Measurements from ENCODE around the gene ACSF3.

Gene ACSF3

DNA sequence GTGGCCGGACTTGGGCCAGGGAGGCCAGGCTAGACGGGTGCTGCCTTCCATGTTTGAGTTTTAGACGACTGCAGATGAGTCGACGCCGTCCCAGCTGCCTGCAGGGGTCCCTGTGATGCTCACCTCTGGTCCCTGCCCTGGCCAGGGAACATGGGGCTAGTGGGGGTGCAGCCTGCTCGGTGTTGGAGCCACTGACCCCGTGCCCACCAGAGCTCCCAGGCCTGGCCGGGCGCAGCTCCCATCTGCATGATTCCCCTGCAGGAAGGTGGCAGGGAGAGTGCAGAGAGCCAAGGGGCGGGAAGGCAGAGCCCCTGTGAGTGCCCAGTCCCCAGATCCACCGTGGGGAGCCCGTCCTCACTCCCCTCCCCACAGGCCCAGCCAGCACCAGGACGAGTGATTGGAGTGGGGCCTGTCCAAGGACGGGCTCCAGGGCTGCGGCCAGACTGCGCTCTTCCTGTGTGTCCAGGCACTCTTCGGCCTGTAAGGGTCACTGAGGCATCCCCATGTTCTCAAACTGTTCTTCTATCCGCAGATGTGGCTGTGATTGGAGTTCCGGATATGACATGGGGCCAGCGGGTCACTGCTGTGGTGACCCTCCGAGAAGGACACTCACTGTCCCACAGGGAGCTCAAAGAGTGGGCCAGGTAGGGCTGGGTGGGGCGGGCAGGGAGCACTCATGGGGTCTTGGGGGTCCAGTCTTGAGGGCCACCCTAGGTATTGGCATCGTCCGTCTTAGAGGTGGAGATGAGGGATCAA lies 51.9 kb downstream of the ACSF3 start:
- TF ChIP-seq, protein P1, sequence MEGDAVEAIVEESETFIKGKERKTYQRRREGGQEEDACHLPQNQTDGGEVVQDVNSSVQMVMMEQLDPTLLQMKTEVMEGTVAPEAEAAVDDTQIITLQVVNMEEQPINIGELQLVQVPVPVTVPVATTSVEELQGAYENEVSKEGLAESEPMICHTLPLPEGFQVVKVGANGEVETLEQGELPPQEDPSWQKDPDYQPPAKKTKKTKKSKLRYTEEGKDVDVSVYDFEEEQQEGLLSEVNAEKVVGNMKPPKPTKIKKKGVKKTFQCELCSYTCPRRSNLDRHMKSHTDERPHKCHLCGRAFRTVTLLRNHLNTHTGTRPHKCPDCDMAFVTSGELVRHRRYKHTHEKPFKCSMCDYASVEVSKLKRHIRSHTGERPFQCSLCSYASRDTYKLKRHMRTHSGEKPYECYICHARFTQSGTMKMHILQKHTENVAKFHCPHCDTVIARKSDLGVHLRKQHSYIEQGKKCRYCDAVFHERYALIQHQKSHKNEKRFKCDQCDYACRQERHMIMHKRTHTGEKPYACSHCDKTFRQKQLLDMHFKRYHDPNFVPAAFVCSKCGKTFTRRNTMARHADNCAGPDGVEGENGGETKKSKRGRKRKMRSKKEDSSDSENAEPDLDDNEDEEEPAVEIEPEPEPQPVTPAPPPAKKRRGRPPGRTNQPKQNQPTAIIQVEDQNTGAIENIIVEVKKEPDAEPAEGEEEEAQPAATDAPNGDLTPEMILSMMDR (IDR thresholded peaks at IDR 0.05), result no peak

GRCh38 chr16:89146211-89147005 lies 52.8 kb downstream of the ACSF3 start:
- TF ChIP-seq, protein P1 (IDR thresholded peaks at IDR 0.05), result no peak

DNA sequence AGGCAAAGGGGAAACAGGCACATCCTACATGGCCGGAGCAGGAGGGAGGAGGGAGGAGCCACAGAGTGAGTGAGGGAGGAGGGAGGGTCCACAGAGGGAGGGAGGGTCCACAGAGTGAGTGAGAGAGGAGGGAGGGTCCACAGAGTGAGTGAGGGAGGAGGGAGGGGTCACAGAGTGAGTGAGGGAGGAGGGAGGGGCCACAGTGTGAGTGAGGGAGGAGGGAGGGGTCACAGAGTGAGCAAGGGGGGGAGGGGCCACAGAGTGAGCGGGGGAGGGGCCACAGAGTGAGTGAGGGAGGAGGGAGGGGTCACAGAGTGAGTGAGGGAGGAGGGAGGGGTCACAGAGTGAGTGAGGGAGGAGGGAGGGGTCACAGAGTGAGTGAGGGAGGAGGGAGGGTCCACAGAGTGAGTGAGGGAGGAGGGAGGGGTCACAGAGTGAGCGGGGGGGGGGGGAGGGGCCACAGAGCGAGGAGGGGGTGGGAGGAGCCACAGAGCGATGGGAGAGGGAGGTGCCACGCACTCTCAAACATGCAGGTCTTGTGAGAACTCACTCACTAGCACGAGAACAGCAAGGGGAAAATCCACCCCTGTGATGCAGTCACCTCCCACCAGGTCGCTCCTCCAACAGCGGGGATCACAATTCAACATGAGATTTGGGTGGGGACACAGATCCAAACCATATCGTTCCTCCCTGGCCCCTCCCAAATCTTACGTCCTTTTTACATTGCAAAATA lies 53.6 kb downstream of the ACSF3 start:
- TF ChIP-seq, protein P1 (IDR thresholded peaks at IDR 0.05), result no peak

GRCh38 chr16:89149386-89149785 lies 55.7 kb downstream of the ACSF3 start:
- TF ChIP-seq, protein P1 (IDR thresholded peaks at IDR 0.05), result no peak

GRCh38 chr16:89150090-89150835 lies 56.6 kb downstream of the ACSF3 start:
- TF ChIP-seq, protein P1 (IDR thresholded peaks at IDR 0.05), result no peak

DNA sequence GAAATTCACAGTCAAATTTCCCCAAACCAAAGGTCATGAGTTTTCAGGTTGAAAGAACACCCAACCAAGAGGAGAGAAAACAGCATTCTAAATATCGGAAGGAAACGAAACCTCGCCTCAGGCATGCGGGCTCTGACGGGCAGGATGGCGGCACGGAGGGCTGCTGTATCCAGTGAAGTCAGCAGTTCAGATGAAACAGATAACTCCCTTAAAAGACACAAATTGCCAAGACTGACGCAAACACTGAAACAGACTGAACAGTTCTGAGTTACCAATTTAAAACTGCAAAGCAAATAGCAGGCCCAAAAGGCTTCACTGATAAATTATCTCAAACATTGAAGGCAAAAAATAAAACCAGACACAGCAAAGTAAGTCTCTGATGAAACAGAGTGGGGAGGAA lies 57.3 kb downstream of the ACSF3 start:
- TF ChIP-seq, protein P1 (IDR thresholded peaks at IDR 0.05), result no peak

Measured in LNCAP (cell line).